ENCODE measurements around the gene BLCAP. TPM values are rescaled to one million over a fixed set of nuclear protein-coding genes. Genes with fewer than 3 reads are reported as not detected.

Gene BLCAP
- total and polyA plus RNA-seq, 2 of the 4 experiments (the other 2 are of a cell fraction), result 17.7 to 67.3 TPM

DNA sequence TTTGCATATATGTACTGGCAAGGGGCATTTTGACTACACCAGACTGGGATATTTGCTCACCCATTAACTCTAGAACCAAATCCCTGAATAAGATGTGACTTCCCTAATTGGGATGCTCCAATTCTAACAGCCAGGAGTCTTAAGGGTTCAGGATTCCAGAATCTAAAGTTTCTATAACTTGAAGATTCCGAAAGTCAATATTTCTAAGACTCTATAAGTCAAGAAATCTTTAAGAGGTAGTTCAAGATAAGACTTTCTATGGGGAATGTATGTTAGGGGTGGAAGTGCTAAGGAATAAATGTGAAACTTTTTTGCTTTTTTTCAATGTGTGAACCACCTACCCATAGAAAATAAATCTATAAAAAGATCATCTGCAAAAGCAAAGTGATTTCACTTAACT is 42.7 kb upstream of the BLCAP start:
- no peaks in the 10 kb centered on the region for H3K9me3 ChIP-seq (ENCODE audit: control insufficient read depth, insufficient read depth, low read length)
- no peak overlapping the region for H4K8ac ChIP-seq (ENCODE audit: low read depth in 2 of 2, low read length in 2 of 2)
- dilution Hi-C loops (cut with HindIII; ENCODE audit: low sequenced_read_pairs, unreplicated experiment), result no loop called here
- H3K18ac ChIP-seq (ENCODE audit: low read depth, low read length), result no peak overlapping the region
- intact Hi-C loops (cut with micrococcal nuclease), result no loop called here
- no CpG with 5 or more reads among the region's 1 CpG for WGBS, 2 experiments (ENCODE audit: extremely low coverage in 2 of 2, insufficient read length in 1 of 2)
- no peaks in the 10 kb centered on the region for H3K79me1 ChIP-seq (ENCODE audit: low read depth in 1 of 2, low read length in 2 of 2)
- no peaks in the 10 kb centered on the region; the same call in 1 of the 2 replicates for H3K4me1 ChIP-seq (ENCODE audit: control insufficient read depth, insufficient read depth, low read length)
- no TSS peak for BruUV-seq (replicated peaks)
- no peak for ATAC-seq (ENCODE audit: low read depth)
- ChIA-PET CTCF (no interaction called here), POLR2A (ENCODE audit: unreplicated experiment) (no interaction called here)
- no peaks in the 10 kb centered on the region for H3K36me3 ChIP-seq (ENCODE audit: control insufficient read depth, insufficient read depth, low read length)
- H3K9ac ChIP-seq (ENCODE audit: low read depth, low read length), result no peak overlapping the region
- in situ Hi-C loops (cut with MboI; ENCODE audit: low sequenced_read_pairs), result no loop called here
- H2BK5ac ChIP-seq (ENCODE audit: low read depth, low read length, poor library complexity, severe bottlenecking), result no peak overlapping the region
- no peak overlapping the region for H2BK120ac ChIP-seq (ENCODE audit: low read depth, low read length)
- no peak overlapping the region for H4K5ac ChIP-seq (ENCODE audit: low read depth, low read length)
- H2BK20ac ChIP-seq (ENCODE audit: low read depth, low read length), result no peak overlapping the region
- H3K4me3 ChIP-seq (ENCODE audit: insufficient read depth, low read depth, low read length), result no peak overlapping the region
- H2AK5ac ChIP-seq (ENCODE audit: low read depth, low read length), result no peak overlapping the region
- no peak for DNase-seq
- no peaks in the 10 kb centered on the region for H3K9me1 ChIP-seq (ENCODE audit: insufficient read depth, low read length)
- H3K56ac ChIP-seq (ENCODE audit: extremely low read depth, insufficient read depth, low read length), result no peak overlapping the region
- H3K27me3 ChIP-seq (ENCODE audit: control insufficient read depth, insufficient read depth, low read length), result peaks cover 40% of the 10 kb centered on the region
- H3K4me2 ChIP-seq (ENCODE audit: low read depth, low read length), result no peak overlapping the region
- H3K27ac ChIP-seq (ENCODE audit: insufficient read depth, low read length), result no peak overlapping the region
- no peak overlapping the region for H3K14ac ChIP-seq (replicated peaks; ENCODE audit: low read depth, low read length)
- TF ChIP-seq BHLHE40 (IDR thresholded peaks at IDR 0.05; ENCODE audit: low read depth, low read length) (no peak), NFE2L2 (IDR thresholded peaks at IDR 0.05; ENCODE audit: low read depth, low read length) (no peak), RCOR1 (IDR thresholded peaks at IDR 0.05; ENCODE audit: insufficient replicate concordance, low read length) (no peak), FOS (IDR thresholded peaks at IDR 0.05; ENCODE audit: low read depth, low read length) (no peak), MXI1 (IDR thresholded peaks at IDR 0.05; ENCODE audit: borderline replicate concordance, low read depth, low read length) (no peak)
- H3K23ac ChIP-seq (ENCODE audit: low read depth, low read length), result no peak overlapping the region
- H2BK15ac ChIP-seq (ENCODE audit: low read depth, low read length), result no peak overlapping the region
- H4K91ac ChIP-seq (ENCODE audit: insufficient read depth, low read depth, low read length), result no peak overlapping the region
- no peak overlapping the region for H2AFZ ChIP-seq (replicated peaks; ENCODE audit: low read length, poor library complexity)
- H3K4ac ChIP-seq (ENCODE audit: low read depth, low read length), result no peak overlapping the region
- peaks cover 7% of the 10 kb centered on the region; the same call in 1 of the 2 replicates for H4K20me1 ChIP-seq (ENCODE audit: insufficient read depth, low read length)
- no peak overlapping the region for H2AK9ac ChIP-seq (replicated peaks; ENCODE audit: low read depth, low read length, poor library complexity)
